Measurements from ENCODE around the gene MEX3D.

MEX3D gene

GRCh38 chr19:1567116-1567847 is 843 bp downstream of the MEX3D start:
- Mint-ChIP-seq H3K4me1 (peaks cover 23% of the 10 kb centered on the region), H3K4me3 (peak overlapping the region; percentile 75), H3K27ac (peak overlapping the region; percentile 69), H3K36me3 (ENCODE audit: low read depth) (peaks cover 30% of the 10 kb centered on the region), H3K27me3 (ENCODE audit: low read depth, poor library complexity) (peaks cover 21% of the 10 kb centered on the region), H3K9me3 (peaks cover 4% of the 10 kb centered on the region)
- peak; percentile 45 for DNase-seq
- no peak for TF ChIP-seq CTCF (IDR thresholded peaks at IDR 0.05)

- DNase-seq: peak; percentile 72
- Mint-ChIP-seq H3K4me3 (peak overlapping the region; percentile 72), H3K27ac (no peak overlapping the region), H3K36me3 (ENCODE audit: low read depth) (peaks cover 31% of the 10 kb centered on the region), H3K27me3 (ENCODE audit: low read depth, poor library complexity) (peaks cover 20% of the 10 kb centered on the region), H3K9me3 (peaks cover 4% of the 10 kb centered on the region), H3K4me1 (peaks cover 23% of the 10 kb centered on the region)
- no peak for TF ChIP-seq CTCF (IDR thresholded peaks at IDR 0.05)
These were observed 1.6 kb downstream of the MEX3D start for GRCh38 chr19:1566392-1567115.

- peaks cover 52% of the 10 kb centered on the region for H3K36me3 Mint-ChIP-seq (ENCODE audit: low read depth)
- no peak overlapping the region for H3K4me3 Mint-ChIP-seq
- peaks cover 20% of the 10 kb centered on the region for H3K4me1 Mint-ChIP-seq
- TF ChIP-seq CTCF (IDR thresholded peaks at IDR 0.05): no peak
- no peaks in the 10 kb centered on the region for H3K9me3 Mint-ChIP-seq
- DNase-seq: no peak
- no peaks in the 10 kb centered on the region for H3K27me3 Mint-ChIP-seq (ENCODE audit: low read depth, poor library complexity)
- peak overlapping the region; percentile 59 for H3K27ac Mint-ChIP-seq
These were observed 4.9 kb downstream of the MEX3D start for GRCh38 chr19:1563251-1563650.

- TF ChIP-seq CTCF (IDR thresholded peaks at IDR 0.05): no peak
- H3K4me3 Mint-ChIP-seq: no peak overlapping the region
- H3K27me3 Mint-ChIP-seq (ENCODE audit: low read depth, poor library complexity): no peaks in the 10 kb centered on the region
- H3K4me1 Mint-ChIP-seq: peaks cover 20% of the 10 kb centered on the region
- no peak overlapping the region for H3K27ac Mint-ChIP-seq
- DNase-seq: no peak
- no peaks in the 10 kb centered on the region for H3K9me3 Mint-ChIP-seq
- peaks cover 64% of the 10 kb centered on the region for H3K36me3 Mint-ChIP-seq (ENCODE audit: low read depth)
These were observed 6.8 kb downstream of the MEX3D start for GRCh38 chr19:1561236-1561842.

- H3K27me3 Mint-ChIP-seq (ENCODE audit: low read depth, poor library complexity): no peaks in the 10 kb centered on the region
- DNase-seq: no peak
- TF ChIP-seq CTCF (IDR thresholded peaks at IDR 0.05): no peak
- no peak overlapping the region for H3K4me3 Mint-ChIP-seq
- H3K4me1 Mint-ChIP-seq: peaks cover 17% of the 10 kb centered on the region
- peaks cover 61% of the 10 kb centered on the region for H3K36me3 Mint-ChIP-seq (ENCODE audit: low read depth)
- no peak overlapping the region for H3K27ac Mint-ChIP-seq
- no peaks in the 10 kb centered on the region for H3K9me3 Mint-ChIP-seq
These were observed 7.7 kb downstream of the MEX3D start for GRCh38 chr19:1560286-1560882.

Data from nephron progenitor cell (in vitro differentiated cells).